Activated naive CD8-positive, alpha-beta T cell treated with anti-CD3 and anti-CD28 coated beads, Interleukin-2, amount 10 ng/mL, durations not matched to agents 7 days and 5 days (primary cell): Measurements from ENCODE around the gene AQP12B. TPM values are rescaled to one million over a fixed set of nuclear protein-coding genes. Genes with fewer than 3 reads are reported as not detected.

ENCODE experiments used
- ATAC-seq: fragments of 150-1000 bp; cut with Tn5 transposase; one replicate; pipeline ENCODE4 v1.10.0; 2021; ENCODE audit warnings: low read depth, moderate library complexity
- POLR2A ChIA-PET: fragments of 350-600 bp; sonication (Branson Sonifier 250); formaldehyde crosslinking; loops from one replicate; lab custom pipeline; 2021; ENCODE audit warnings: antibody characterized with exemption; lab: Charles Lee
- DNase-seq: peaks from one replicate; pipeline ENCODE4 v3.0.0; 2021
- H3K27ac Mint-ChIP-seq: one replicate; pipeline ENCODE4 v1.8.0; 2022; ENCODE audit warnings: mild to moderate bottlenecking, mixed read lengths
- H3K27me3 Mint-ChIP-seq: one replicate; pipeline ENCODE4 v1.8.0; 2022; ENCODE audit warnings: mild to moderate bottlenecking, moderate library complexity, mixed read lengths
- H3K36me3 Mint-ChIP-seq: one replicate; pipeline ENCODE4 v1.8.0; 2021; ENCODE audit warnings: mild to moderate bottlenecking, mixed read lengths
- H3K4me1 Mint-ChIP-seq: one replicate; pipeline ENCODE4 v1.8.0; 2021; ENCODE audit warnings: mixed read lengths
- H3K4me3 Mint-ChIP-seq: one replicate; pipeline ENCODE4 v1.8.0; 2022; ENCODE audit warnings: mild to moderate bottlenecking, moderate library complexity, mixed read lengths
- H3K9me3 Mint-ChIP-seq: one replicate; pipeline ENCODE4 v1.8.0; 2021; ENCODE audit warnings: mixed read lengths
- total RNA-seq, 2 experiments: library from RNA; stranded (reverse); gene quantifications; one replicate each; pipeline ENCODE4 v1.2.3, GENCODE V29; 2021

AQP12B gene
- total RNA-seq, 2 experiments from 2014 or later: not detected

- Mint-ChIP-seq H3K9me3 (no peaks in the 10 kb centered on the region), H3K36me3 (no peaks in the 10 kb centered on the region), H3K4me3 (no peak overlapping the region), H3K27ac (no peak overlapping the region), H3K27me3 (peaks cover 4% of the 10 kb centered on the region), H3K4me1 (peaks cover 10% of the 10 kb centered on the region)
- ATAC-seq: no peak
- POLR2A ChIA-PET: no interaction called here
- DNase-seq: no peak
These were observed 40.5 kb downstream of the AQP12B start for GRCh38 chr2:240642061-240642805.

DNA sequence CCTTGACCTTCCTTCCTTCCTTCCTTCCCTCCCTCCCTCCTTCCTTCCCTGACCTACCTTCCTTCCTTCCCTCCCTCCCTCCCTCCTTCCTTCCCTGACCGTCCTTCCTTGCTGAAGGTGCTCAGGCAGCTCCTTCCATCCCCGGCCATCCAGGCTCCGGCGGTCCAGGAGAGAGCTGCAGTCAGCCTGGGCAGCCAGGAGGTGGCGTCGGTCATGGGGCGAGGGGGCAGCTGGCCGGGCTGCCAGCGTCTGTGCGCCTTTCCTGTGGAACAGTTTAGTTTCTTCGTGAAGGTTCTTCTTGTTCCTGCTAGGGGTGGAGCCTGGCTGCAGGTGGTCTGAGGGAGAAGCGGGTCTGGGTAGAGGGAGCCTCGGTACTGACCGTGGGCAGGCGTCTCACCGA is 41.7 kb downstream of the AQP12B start:
- no peak for DNase-seq
- no peaks in the 10 kb centered on the region for H3K9me3 Mint-ChIP-seq
- no peak for ATAC-seq
- no peak overlapping the region for H3K4me3 Mint-ChIP-seq
- H3K4me1 Mint-ChIP-seq: peaks cover 6% of the 10 kb centered on the region
- H3K36me3 Mint-ChIP-seq: no peaks in the 10 kb centered on the region
- POLR2A ChIA-PET: no interaction called here
- no peak overlapping the region for H3K27ac Mint-ChIP-seq
- H3K27me3 Mint-ChIP-seq: peaks cover 4% of the 10 kb centered on the region

DNA sequence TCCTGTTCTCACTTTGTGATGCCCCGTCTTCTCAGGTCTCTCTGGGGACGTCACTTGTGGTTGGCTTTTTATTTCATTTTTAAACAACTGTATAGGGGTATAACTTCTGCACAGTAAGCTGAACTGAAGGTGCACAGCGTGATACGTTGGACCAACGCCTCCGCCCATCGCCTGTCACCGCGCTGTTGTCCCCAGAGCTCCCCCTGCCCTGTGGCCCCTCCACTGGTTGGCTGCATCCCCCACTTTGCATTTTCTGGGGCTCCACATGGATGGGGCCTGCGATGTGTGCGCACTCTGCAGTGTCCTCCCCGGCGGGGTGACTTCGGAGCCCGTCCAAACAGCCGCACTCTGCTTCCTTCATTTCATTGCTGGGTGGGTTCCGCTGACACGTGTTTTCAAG is 43.1 kb downstream of the AQP12B start:
- H3K36me3 Mint-ChIP-seq: peaks cover 3% of the 10 kb centered on the region
- H3K27ac Mint-ChIP-seq: no peak overlapping the region
- DNase-seq (no peak), ATAC-seq (no peak)
- peaks cover under 1% of the 10 kb centered on the region for H3K4me1 Mint-ChIP-seq
- H3K27me3 Mint-ChIP-seq: peaks cover 3% of the 10 kb centered on the region
- H3K9me3 Mint-ChIP-seq: peaks cover 5% of the 10 kb centered on the region
- POLR2A ChIA-PET: no interaction called here
- H3K4me3 Mint-ChIP-seq: no peak overlapping the region

DNA sequence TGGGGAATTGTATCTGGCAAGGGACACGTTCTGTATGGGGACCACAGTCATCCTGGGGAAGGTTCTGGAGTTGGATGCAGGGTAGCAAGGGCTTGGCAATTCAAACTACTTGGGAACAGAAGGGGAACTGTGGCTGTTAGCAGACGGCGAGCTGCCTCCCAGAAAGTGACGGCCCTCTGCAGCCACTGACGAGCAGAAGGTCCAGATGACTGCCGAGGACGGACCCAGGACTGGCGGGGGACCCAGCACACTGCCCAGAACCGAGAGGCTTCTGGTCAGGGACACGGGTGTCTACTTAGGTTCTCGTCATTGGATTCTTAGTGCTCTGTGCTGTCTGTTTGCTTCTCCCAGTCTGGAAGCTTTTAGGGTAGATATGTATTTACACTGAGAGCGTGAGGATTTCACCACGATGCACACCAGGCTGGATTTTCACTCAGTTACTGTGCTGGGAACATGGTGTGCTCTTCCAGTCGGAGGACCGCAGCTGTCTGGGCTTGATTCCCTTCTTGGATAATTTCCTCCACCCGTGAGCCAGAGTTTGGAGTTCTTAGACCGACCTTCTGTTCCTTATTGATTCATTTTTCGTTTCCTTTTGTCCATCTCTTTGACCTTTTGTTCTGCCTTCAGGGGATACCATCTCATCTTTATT is 44.0 kb downstream of the AQP12B start:
- peaks cover 2% of the 10 kb centered on the region for H3K27me3 Mint-ChIP-seq
- POLR2A ChIA-PET: interaction anchor here (1.1 kb wide), 1 partner anchor 12 kb away, joined by 3 read pairs; no protein-coding TSS in a partner anchor

GRCh38 chr2:240637901-240638345 is 44.8 kb downstream of the AQP12B start:
- ATAC-seq: no peak
- H3K27ac Mint-ChIP-seq: no peak overlapping the region

More for the DNA sequence above, 44.0 kb downstream of the AQP12B start:
- ATAC-seq (no peak), DNase-seq (no peak)
- no peaks in the 10 kb centered on the region for H3K4me1 Mint-ChIP-seq
- H3K27ac Mint-ChIP-seq: no peak overlapping the region
- H3K9me3 Mint-ChIP-seq: peaks cover 10% of the 10 kb centered on the region
- peaks cover 10% of the 10 kb centered on the region for H3K36me3 Mint-ChIP-seq
- no peak overlapping the region for H3K4me3 Mint-ChIP-seq

DNA sequence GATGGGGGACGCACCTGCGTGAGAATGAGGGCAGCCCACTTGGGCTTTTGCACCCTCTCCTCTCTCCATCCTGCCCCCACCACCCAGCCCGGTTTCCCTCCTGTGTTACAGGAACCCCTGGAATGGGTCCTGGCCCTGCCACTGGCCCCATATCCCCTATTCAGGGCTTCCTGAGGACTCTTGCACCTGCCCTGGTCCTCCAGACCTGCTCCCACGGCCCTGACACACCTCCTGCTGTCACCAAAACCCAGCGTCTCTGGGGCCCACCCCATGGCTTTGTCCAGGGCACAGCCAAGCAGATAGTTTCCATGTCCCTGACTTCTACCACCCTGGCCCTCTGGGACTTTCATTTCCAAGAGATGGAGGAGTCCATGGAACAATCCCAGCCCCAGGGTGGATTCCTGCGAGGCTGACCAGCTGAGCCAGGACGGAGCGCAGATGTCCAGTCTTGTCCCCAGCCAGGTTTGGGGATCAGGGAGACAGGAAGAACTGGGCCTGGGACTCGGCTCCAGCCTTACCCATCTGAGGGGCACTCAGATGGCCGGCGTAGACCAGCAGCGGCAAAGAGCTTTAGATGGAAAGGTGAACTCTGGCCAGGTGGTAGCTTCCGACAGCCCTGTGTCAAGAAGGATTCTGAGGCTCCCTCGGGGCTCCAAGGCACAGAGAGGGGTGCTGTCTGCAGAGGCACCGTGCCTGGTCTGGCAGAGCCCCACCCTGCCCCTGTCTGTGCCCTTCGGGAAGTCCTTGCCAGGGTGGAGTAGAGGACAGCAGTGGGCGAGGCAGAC is 45.4 kb downstream of the AQP12B start:
- Mint-ChIP-seq H3K4me1 (no peaks in the 10 kb centered on the region), H3K4me3 (no peak overlapping the region), H3K36me3 (peaks cover 23% of the 10 kb centered on the region), H3K27ac (no peak overlapping the region), H3K27me3 (peaks cover 2% of the 10 kb centered on the region), H3K9me3 (peaks cover 22% of the 10 kb centered on the region)
- POLR2A ChIA-PET: interaction anchor here (1.1 kb wide), 1 partner anchor 10 kb away, joined by 3 read pairs; no protein-coding TSS in a partner anchor
- ATAC-seq (no peak), DNase-seq (no peak)

More at GRCh38 chr2:240637901-240638345, 44.8 kb downstream of the AQP12B start:
- no peak overlapping the region for H3K4me3 Mint-ChIP-seq
- no peaks in the 10 kb centered on the region for H3K4me1 Mint-ChIP-seq
- peaks cover 2% of the 10 kb centered on the region for H3K27me3 Mint-ChIP-seq
- H3K36me3 Mint-ChIP-seq: peaks cover 17% of the 10 kb centered on the region
- DNase-seq: no peak
- H3K9me3 Mint-ChIP-seq: peaks cover 17% of the 10 kb centered on the region
- POLR2A ChIA-PET: interaction anchor here (1.1 kb wide), 1 partner anchor 11 kb away, joined by 3 read pairs; no protein-coding TSS in a partner anchor

GRCh38 chr2:240636563-240637115 is 46.0 kb downstream of the AQP12B start:
- Mint-ChIP-seq H3K4me3 (no peak overlapping the region), H3K27me3 (peaks cover 2% of the 10 kb centered on the region), H3K27ac (no peak overlapping the region), H3K36me3 (peaks cover 30% of the 10 kb centered on the region), H3K9me3 (peaks cover 25% of the 10 kb centered on the region), H3K4me1 (no peaks in the 10 kb centered on the region)
- POLR2A ChIA-PET: no interaction called here
- DNase-seq (no peak), ATAC-seq (no peak)

DNA sequence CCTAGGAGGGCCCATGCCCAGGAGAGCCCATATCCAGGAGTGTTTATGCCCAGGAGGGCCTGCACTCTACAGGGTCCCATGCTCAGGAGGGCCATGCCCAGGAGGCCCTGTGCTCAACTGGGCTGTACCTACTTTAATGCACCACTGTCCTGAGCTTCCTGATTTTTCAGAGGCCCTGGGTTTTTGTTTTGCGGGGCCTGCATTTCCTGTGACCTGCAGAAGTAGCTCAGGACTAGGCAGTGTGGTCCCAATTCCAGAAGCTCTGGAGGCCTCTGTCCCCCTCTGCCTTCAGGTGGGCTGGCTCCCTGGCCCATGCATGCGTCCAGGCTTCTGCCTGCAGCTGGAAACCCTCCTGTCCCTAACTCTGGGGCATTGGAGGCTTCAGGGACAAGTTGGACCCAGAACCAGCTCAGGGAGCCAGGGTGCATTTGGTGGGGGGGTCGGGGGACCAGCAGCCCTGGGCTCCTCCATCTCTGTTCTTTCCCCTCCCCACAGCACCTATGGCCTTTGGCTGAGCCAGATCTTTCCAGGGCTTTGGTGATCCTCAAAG is 46.6 kb downstream of the AQP12B start:
- Mint-ChIP-seq H3K36me3 (peaks cover 32% of the 10 kb centered on the region), H3K27ac (no peak overlapping the region), H3K9me3 (peaks cover 26% of the 10 kb centered on the region), H3K27me3 (peaks cover 2% of the 10 kb centered on the region), H3K4me3 (no peak overlapping the region), H3K4me1 (no peaks in the 10 kb centered on the region)
- POLR2A ChIA-PET: no interaction called here
- ATAC-seq (no peak), DNase-seq (no peak)

DNA sequence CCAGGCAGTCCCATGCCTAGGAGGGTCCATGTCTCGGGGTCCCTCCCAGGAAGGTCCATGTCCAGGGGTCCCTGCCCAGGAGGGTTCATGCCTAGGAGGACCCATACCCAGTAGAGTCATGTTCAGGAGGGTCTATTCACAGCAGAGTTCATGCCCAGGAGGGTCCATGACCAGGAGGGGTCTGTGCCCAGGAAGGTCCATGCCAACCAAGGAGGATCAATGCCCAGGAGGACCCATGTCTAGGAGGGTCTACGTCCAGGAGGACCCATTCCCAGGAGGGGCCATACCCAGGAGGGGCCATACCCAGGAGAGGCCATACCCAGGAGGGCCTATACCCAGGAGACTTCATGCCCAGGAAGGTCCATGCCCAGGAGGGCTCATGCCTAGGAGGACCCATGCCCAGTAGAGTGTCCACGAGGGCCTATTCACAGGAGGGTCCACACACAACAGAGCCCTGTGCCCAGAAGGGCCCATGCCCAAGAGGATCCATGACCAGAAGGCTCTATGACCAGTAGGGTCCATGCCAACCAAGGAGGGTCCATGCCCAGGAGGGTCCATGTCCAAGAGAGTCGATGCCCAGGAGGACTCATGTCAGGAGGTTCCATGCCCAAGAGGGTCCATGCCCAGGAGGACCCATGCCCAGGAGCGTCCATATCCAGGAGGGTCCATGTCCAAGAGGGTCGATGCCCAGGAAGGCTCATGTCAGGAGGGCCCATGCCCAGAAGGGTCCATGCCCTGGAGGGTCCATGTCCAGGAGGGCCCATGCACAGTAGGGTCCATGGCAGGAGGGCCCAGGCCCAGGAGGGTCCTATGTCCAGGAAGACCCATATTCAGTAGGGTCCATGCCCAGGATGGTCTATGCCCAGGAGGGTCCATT is 47.3 kb downstream of the AQP12B start:
- DNase-seq (no peak), ATAC-seq (peak; percentile 17)
- H3K4me3 Mint-ChIP-seq: no peak overlapping the region
- H3K27ac Mint-ChIP-seq: peak overlapping the region; percentile 15
- peaks cover 26% of the 10 kb centered on the region for H3K9me3 Mint-ChIP-seq
- peaks cover 36% of the 10 kb centered on the region for H3K36me3 Mint-ChIP-seq
- H3K4me1 Mint-ChIP-seq: no peaks in the 10 kb centered on the region
- peaks cover 2% of the 10 kb centered on the region for H3K27me3 Mint-ChIP-seq
- POLR2A ChIA-PET: no interaction called here

DNA sequence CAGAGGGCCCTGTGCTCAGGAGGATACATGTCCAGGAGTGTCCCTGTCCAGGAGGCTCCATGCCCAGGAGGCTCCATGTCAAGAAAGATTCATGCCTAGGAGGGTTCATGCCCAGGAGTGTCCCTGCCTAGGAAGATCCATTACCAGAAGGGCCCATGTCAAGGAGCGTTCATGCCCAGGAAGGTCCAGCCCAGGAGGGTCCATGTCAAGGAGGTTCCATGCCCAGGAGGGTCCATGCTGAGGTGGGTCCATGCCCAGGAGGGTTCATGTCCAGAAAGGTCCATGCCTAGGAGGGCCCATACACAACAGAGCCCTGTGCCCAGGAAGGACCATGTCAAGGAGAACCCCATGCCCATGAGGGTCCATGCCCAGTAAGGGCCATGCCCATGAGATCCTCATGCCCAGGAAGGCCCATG is 50.4 kb downstream of the AQP12B start:
- POLR2A ChIA-PET: no interaction called here
- Mint-ChIP-seq H3K27ac (no peak overlapping the region), H3K27me3 (no peaks in the 10 kb centered on the region), H3K4me3 (no peak overlapping the region), H3K9me3 (peaks cover 26% of the 10 kb centered on the region), H3K36me3 (peaks cover 37% of the 10 kb centered on the region), H3K4me1 (peaks cover under 1% of the 10 kb centered on the region)
- ATAC-seq (no peak), DNase-seq (no peak)

DNA sequence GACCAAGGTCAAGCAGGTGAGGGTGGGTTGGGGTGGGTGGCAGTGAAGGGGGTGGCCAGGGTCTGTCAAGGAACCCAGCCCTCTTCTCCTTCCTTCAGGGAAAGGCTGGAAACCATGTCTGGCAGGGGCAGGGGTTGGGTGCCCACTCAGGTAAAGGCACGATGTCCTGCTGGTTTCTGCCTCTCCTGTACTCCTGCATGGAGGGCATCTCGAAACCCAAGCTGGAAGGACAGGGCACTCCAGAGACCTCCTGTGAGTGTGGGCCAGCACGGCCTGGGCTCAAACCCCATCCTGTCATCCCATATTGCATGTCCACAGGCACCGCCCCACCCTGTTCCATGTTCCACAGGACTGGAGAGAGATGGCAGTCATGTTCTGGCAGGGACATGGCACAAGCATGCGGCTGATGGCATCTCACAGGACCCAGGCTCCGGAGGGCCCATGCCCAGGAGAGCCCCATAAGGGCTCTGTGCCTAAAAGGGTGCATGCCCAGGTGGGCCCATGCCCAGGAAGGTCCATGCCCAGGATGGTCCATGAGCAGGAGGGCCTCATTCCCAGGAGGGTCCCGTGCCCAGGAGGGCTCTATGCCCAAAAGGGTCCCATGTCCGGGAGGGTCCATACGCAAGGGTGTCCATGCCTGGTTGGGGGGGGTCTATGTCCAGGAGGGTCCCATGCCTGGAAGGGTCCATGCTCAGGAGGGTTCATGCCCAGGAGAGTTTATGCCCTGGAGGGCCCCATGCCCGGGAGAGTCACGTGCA is 51.0 kb downstream of the AQP12B start:
- peaks cover 37% of the 10 kb centered on the region for H3K36me3 Mint-ChIP-seq
- DNase-seq: no peak
- H3K27ac Mint-ChIP-seq: no peak overlapping the region

More for the DNA sequence above, 51.0 kb downstream of the AQP12B start:
- peaks cover 7% of the 10 kb centered on the region for H3K4me1 Mint-ChIP-seq
- POLR2A ChIA-PET: no interaction called here
- H3K4me3 Mint-ChIP-seq: no peak overlapping the region
- ATAC-seq: no peak
- H3K27me3 Mint-ChIP-seq: no peaks in the 10 kb centered on the region
- peaks cover 26% of the 10 kb centered on the region for H3K9me3 Mint-ChIP-seq
